Chondrocyte (in vitro differentiated cells): ENCODE data around the gene COX6A1. TPM values are rescaled to one million over a fixed set of nuclear protein-coding genes. Genes with fewer than 3 reads are reported as not detected.
"Not testable (repeated sequence)": the region's sequence is repeated elsewhere in the genome, so short reads cannot be mapped to it uniquely, and the experiment has no call there.

Experiments
- DNase-seq: peaks from one replicate; pipeline ENCODE4 v3.0.0; 2021; ENCODE audit warnings: mixed read lengths, low spot score
- H3K27ac Mint-ChIP-seq: one replicate; pipeline ENCODE4 v1.8.0; 2021; ENCODE audit warnings: mild to moderate bottlenecking, moderate library complexity, mixed read lengths; ENCODE audit not compliant: unreplicated experiment
- H3K27me3 Mint-ChIP-seq: 2 replicates; pipeline ENCODE4 v1.8.0; 2021; ENCODE audit warnings: low read depth, mixed read lengths
- H3K36me3 Mint-ChIP-seq: 2 replicates; pipeline ENCODE4 v1.8.0; 2021; ENCODE audit warnings: low read depth, mixed read lengths
- H3K4me1 Mint-ChIP-seq: 2 replicates; pipeline ENCODE4 v1.8.0; 2021; ENCODE audit warnings: low read depth, mild to moderate bottlenecking, mixed read lengths
- H3K4me3 Mint-ChIP-seq: one replicate; pipeline ENCODE4 v1.8.0; 2021; ENCODE audit warnings: mild to moderate bottlenecking, moderate library complexity, mixed read lengths; ENCODE audit not compliant: unreplicated experiment
- H3K9me3 Mint-ChIP-seq: 2 replicates; pipeline ENCODE4 v1.8.0; 2021; ENCODE audit warnings: low read depth, mixed read lengths
- CTCF ChIP-seq: fragments of 200-600 bp; sonication (generic); IDR thresholded peaks from 2 replicates; pipeline ENCODE4 v1.5.0; 2021; ENCODE audit warnings: antibody characterized with exemption, mild to moderate bottlenecking, moderate library complexity
- total RNA-seq: library from RNA; stranded (reverse); gene quantifications from 3 replicates; pipeline ENCODE4 v1.2.1, GENCODE V29; 2021

Gene COX6A1
- total RNA-seq, 1 donor from 2014 or later = 299 TPM

- no peak for DNase-seq
- Mint-ChIP-seq H3K9me3 (no peaks in the 10 kb centered on the region), H3K4me3 (no peak overlapping the region), H3K4me1 (peaks cover 3% of the 10 kb centered on the region), H3K36me3 (peaks cover 3% of the 10 kb centered on the region), H3K27ac (no peak overlapping the region), H3K27me3 (no peaks in the 10 kb centered on the region)
- no peak for TF ChIP-seq CTCF
These were observed 43.3 kb downstream of the COX6A1 start for GRCh38 chr12:120481022-120481767.

DNA sequence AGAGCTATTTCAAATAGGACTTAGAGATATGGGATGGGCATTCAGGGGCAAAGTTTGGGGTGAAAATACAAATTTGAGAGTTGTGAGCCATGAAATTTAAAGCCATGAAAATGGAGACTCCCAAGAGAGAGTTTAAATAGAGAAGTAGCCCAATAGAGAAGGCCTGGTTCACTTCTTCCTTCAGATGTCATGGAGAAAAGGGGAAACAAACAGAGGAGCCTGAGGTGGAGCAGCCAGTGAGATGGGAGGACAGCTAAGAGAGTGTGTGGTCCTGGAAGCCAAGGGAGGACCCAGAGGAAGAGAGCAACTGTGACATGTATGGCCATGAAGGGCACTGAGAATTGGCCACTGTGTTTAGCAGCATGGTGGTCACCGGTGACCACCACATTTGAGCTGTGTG lies 45.7 kb downstream of the COX6A1 start:
- no peaks in the 10 kb centered on the region for H3K27me3 Mint-ChIP-seq
- no peak for DNase-seq
- H3K4me3 Mint-ChIP-seq = no peak overlapping the region
- peaks cover 3% of the 10 kb centered on the region for H3K36me3 Mint-ChIP-seq
- H3K9me3 Mint-ChIP-seq = no peaks in the 10 kb centered on the region
- no peaks in the 10 kb centered on the region for H3K4me1 Mint-ChIP-seq
- H3K27ac Mint-ChIP-seq = no peak overlapping the region
- TF ChIP-seq CTCF = no peak

GRCh38 chr12:120485961-120486881 lies 48.3 kb downstream of the COX6A1 start:
- no peaks in the 10 kb centered on the region for H3K9me3 Mint-ChIP-seq
- DNase-seq = no peak
- H3K27me3 Mint-ChIP-seq = no peaks in the 10 kb centered on the region
- H3K36me3 Mint-ChIP-seq = peaks cover 5% of the 10 kb centered on the region
- no peak overlapping the region for H3K27ac Mint-ChIP-seq
- no peaks in the 10 kb centered on the region for H3K4me1 Mint-ChIP-seq
- no peak for TF ChIP-seq CTCF
- H3K4me3 Mint-ChIP-seq = no peak overlapping the region

- not testable (repeated sequence) for H3K36me3 Mint-ChIP-seq, H3K4me1 Mint-ChIP-seq, DNase-seq, H3K4me3 Mint-ChIP-seq, H3K27me3 Mint-ChIP-seq, H3K27ac Mint-ChIP-seq, H3K9me3 Mint-ChIP-seq
These were observed 49.6 kb downstream of the COX6A1 start for GRCh38 chr12:120487552-120487951.

DNA sequence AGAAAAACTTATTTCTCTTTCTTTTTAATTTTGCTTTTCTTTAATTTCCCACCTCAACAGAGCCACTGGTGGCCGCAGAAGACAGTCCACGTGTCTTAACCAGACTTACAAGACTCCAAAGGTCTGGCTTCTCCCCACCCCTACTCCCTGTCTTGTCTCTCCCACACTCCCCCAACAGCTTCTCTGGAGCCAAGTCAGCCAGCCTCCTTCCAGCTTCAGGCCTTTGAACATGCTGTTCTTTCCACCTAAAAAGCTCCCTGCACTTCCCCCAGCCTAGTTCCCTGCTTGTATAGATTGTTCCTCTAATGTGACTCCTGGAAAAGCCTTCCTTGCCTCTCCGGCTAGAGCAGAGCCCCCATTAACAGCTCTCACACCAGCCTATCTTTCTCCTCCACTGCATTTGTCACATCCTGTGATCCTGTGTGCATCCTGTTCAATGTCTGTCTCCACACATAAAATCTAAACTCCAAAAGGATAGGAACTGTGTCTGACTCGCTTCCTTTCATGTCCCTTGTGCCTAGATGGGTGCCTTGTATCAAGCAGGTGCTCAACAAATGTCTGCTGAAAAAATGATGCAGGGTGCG lies 50.2 kb downstream of the COX6A1 start:
- H3K4me1 Mint-ChIP-seq = no peaks in the 10 kb centered on the region
- TF ChIP-seq CTCF = no peak
- no peak overlapping the region for H3K27ac Mint-ChIP-seq
- no peaks in the 10 kb centered on the region for H3K27me3 Mint-ChIP-seq
- H3K4me3 Mint-ChIP-seq = no peak overlapping the region
- no peaks in the 10 kb centered on the region for H3K9me3 Mint-ChIP-seq
- DNase-seq = no peak
- H3K36me3 Mint-ChIP-seq = peaks cover 3% of the 10 kb centered on the region
